DMS79 (cell line): ENCODE measurements around the gene HYAL3.

Experiments
- DNase-seq: peaks from one replicate; lab custom pipeline; 2025; lab: John Stamatoyannopoulos, UW

Gene HYAL3, protein sequence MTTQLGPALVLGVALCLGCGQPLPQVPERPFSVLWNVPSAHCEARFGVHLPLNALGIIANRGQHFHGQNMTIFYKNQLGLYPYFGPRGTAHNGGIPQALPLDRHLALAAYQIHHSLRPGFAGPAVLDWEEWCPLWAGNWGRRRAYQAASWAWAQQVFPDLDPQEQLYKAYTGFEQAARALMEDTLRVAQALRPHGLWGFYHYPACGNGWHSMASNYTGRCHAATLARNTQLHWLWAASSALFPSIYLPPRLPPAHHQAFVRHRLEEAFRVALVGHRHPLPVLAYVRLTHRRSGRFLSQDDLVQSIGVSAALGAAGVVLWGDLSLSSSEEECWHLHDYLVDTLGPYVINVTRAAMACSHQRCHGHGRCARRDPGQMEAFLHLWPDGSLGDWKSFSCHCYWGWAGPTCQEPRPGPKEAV

GRCh38 chr3:50298836-50299637 lies at the start of gene HYAL3, which contains the start of gene NAA80:
HYAL3 (minus strand) TSS chr3:50299405; CDS start chr3:50295602, 3,803 bp downstream.
NAA80 (minus strand) TSS chr3:50299405; CDS start chr3:50297463, 1,942 bp downstream.
- DNase-seq: peak; percentile 83

DNA sequence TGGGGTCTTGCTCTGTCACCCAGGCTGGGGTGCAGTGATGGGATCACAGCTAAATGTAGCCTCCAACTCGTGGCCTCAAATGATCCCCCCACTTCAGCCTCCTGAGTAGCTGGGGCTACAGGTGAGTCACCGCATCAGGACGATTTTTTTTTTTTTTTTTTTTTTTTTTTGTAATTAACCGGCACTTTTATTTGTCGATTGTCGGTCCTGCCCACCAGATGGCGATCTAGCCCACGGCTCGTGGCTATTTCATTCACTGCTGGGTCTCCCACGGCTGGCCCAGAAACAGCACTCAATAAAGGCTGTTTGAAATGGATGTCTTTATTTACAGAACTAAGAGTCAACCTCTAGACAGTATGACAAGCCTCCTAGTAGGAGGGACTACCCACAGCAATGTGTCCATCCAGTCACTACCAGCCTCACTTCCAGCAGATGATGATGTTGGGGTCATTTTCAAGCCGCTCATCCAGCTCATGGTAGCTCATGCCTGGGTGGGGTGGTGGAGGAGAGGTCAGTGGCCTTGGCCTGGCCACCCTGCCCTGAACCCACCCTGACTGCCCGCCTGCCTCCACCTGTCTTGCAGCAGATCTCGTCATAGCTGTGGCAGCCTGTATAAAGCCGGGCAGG lies 48.1 kb upstream of the HYAL3 start:
- DNase-seq: peak; percentile 42

GRCh38 chr3:50345586-50346234 lies 46.5 kb upstream of the HYAL3 start, which contains the start of gene ZMYND10:
ZMYND10 (minus strand) TSS chr3:50345732; CDS start chr3:50345579, 153 bp downstream.
- no peak for DNase-seq

- no peak for DNase-seq
Measured at GRCh38 chr3:50345008-50345407, 45.8 kb upstream of the HYAL3 start.

GRCh38 chr3:50342813-50343633 lies 43.8 kb upstream of the HYAL3 start:
- no peak for DNase-seq

DNA sequence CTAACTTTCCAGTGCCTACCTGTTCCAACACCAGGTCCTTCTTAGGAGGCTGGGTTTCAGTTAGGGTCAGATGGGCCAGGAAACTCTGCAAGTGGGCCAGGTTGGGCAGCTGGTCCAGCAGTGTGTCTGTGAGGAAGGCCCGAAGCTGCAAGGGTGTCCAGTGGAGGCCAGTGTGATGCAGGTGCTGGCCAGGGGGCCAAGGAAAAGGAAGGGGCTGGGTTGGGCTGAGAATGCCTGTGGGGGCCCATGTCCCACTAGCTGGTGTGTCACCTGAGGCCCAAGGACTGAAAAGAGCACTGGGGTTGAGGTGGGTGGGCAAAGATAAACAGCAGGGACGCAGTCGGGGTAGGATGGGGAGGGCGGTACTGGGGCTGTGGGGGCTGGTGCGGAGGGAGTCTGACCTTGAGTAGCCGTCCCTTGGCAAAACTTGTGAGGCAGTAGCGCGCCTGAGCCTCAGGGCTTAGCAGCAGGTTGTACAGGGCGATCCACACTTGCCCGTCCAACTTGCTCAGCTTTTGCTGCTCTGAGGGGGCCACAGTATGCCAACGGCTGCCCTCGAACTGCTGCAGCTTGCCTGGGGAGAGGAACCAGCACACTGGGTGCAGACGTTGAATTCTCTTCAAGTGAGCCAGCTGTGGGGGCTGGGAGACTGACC lies 42.9 kb upstream of the HYAL3 start:
- DNase-seq: no peak

DNA sequence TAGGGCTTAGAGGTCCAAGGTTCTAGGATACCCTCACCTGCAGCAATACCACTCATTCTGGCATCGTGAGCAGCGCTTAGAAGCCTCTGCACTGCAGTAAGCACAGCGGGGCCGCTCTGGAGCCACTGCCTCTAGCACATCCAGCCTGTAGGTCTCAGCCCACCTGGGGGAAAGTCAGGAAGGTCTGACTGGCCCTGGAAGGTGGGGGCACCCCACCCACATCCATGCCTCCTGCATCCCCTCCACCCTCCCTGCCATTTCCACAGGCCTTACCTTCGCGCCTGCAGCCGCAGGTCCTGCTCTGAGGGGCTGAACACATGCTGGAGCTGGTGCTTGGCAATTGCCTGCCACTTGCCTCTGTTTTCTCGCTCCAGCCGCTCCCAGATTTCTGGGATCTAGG lies 42.3 kb upstream of the HYAL3 start:
- no peak for DNase-seq

DNA sequence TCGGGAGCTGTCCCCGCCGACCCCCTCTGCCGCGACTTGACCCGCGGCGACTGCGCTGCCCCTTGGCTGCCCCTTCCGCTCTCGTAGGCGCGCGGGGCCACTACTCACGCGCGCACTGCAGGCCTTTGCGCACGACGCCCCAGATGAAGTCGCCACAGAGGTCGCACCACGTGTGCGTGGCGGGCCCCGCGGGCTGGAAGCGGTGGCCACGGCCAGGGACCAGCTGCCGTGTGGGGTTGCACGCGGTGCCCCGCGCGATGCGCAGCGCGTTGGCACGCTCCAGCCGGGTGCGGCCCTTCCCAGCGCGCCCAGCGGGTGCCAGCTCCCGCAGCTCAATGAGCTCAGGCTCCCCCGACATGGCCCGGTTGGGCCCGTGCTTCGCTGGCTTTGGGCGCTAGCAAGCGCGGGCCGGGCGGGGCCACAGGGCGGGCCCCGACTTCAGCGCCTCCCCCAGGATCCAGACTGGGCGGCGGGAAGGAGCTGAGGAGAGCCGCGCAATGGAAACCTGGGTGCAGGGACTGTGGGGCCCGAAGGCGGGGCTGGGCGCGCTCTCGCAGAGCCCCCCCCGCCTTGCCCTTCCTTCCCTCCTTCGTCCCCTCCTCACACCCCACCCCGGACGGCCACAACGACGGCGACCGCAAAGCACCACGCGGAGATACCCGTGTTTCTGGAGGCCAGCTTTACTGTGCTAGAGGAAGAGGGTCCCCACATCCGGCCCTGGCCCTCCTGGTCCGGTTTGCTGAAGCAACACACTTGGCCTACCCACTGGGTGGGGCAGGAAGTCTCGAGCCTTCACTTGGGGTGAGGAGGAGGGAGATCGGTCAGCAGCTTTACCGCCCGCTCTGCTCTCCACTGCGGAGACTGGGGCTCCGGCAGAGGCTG lies 41.5 kb upstream of the HYAL3 start, which contains the start of gene RASSF1:
Gene RASSF1 (minus strand): TSS at position 389 of the 882 bp plus-strand sequence. CDS start 31 bp downstream, at position 358.
- DNase-seq: no peak

GRCh38 chr3:50340147-50340447 lies 40.9 kb upstream of the HYAL3 start:
- no peak for DNase-seq

- DNase-seq: no peak
Measured at GRCh38 chr3:50339485-50340146, 40.4 kb upstream of the HYAL3 start.

GRCh38 chr3:50338965-50339364 lies 39.8 kb upstream of the HYAL3 start:
- DNase-seq: no peak

- peak; percentile 90 for DNase-seq
Measured at GRCh38 chr3:50337175-50337861, 38.1 kb upstream of the HYAL3 start.

DNA sequence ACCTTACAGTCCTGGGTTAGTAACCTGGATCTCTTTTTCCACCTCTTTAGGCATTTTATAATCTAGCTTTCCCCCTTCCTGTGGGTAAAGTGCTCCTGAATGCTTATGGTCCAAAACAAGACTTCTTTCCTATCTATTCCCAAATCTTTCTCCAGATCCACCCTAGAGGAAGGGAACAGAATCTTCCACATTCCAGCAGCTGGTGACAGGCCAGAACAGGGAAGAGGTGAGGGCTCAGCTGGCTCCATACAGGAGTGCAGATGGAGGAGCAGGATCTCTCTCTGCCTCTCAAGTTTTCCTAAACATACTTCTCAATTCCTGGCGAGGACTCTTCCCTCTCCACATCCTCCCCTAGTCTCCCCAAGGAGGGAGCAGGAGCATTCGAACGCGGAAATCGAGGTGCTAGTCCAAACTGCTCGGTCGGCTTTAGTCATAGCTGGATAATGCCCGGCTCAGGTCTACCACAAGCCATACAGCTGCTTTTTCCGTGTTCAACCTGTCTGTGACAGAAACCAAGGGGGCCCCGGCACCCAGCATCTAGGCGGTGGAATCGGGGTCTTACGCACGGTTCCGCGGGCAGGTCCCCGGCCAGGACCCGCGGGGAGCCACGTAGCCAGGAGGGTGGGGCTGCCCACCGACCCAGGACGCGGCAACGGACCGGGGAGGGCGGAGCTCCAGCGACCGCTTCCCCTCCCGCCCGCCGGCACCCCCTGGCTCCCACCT lies 37.4 kb upstream of the HYAL3 start:
- no peak for DNase-seq

- no peak for DNase-seq
Measured at GRCh38 chr3:50334339-50335075, 35.3 kb upstream of the HYAL3 start.

- no peak for DNase-seq
Measured at GRCh38 chr3:50333744-50334328, 34.6 kb upstream of the HYAL3 start.

DNA sequence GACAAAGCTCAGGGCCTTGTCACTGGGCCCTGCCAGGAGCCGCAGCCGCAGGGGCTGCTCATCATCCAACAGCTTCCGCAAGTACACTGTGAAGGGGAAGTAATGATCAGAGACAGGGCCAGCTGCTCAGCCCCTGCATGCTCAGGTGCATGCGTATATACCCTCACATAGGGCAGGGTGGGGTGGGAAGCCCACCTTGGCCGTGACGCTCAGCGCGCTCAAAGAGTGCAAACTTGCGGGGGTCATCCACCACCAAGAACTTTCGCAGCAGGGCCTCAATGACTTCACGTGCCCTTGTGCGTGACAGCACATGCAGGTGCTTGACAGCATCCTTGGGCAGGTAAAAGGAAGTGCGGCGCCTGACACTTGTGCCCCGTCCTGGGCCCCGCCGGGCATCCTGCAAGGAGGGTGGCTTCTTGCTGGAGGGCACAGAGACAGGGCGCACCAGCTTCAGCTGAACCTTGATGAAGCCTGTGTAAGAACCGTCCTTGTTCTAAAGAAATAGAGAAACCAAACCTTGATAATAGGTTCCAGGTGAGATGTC lies 32.2 kb upstream of the HYAL3 start:
- no peak for DNase-seq
